ENCODE results near the gene P2RY6.

- TF ChIP-seq CTCF (IDR thresholded peaks at IDR 0.05 in 2 of 3, conservative IDR thresholded peaks at IDR 0.05 in 1 of 3; ENCODE audit: control insufficient read depth in 2 of 3, extremely low read depth in 1 of 3, insufficient read depth in 1 of 3, low read depth in 3 of 3, low read length in 3 of 3) (no peak), ZNF622 (IDR thresholded peaks at IDR 0.05) (no peak), REST (IDR thresholded peaks at IDR 0.05; ENCODE audit: low read depth, low read length) (no peak), ZNF274 (IDR thresholded peaks at IDR 0.05; ENCODE audit: insufficient read depth, insufficient read length) (no peak), MTA2 (IDR thresholded peaks at IDR 0.05; ENCODE audit: low read depth) (no peak), NR2F1 (conservative IDR thresholded peaks at IDR 0.05) (no peak), CBX3 (IDR thresholded peaks at IDR 0.05; ENCODE audit: borderline replicate concordance, low read depth) (no peak), FOXM1 (IDR thresholded peaks at IDR 0.05; ENCODE audit: low read depth, low read length) (no peak), YY1 (IDR thresholded peaks at IDR 0.05; ENCODE audit: low read depth, low read length) (no peak), E2F4 (IDR thresholded peaks at IDR 0.05; ENCODE audit: low read depth, low read length) (no peak), BCLAF1 (IDR thresholded peaks at IDR 0.05) (no peak)
Observed at GRCh38 chr11:73234471-73235181, 37.5 kb upstream of the P2RY6 start.
